ENCODE data around the gene HOXA7. TPM values are rescaled to one million over a fixed set of nuclear protein-coding genes. Genes with fewer than 3 reads are reported as not detected.

The HOXA7 gene
- total RNA-seq, 2 donors from 2014 or later: 0.28 to 0.54 TPM

DNA sequence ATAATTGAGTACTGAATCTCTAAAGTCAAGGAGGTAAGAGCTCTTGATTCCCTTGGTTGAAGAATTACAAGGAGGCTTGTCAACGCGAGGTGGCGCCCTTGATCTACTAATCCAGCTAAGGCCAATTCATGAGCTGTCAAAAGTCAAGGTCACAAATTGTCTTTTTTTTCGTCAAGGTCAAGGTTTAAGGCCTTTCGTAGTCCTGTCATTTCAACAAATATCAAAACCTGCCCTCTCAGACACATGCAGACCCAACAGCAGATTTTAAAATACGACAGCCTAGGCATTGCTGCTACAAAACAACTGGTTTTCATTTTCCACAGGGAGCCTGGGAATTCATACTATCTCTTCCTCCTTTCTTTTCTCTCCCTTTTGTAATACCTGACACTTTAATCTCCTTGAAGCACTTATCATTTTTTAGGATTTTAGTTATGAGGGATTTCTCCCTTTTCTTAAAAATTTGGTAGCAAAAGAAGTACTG, 39.9 kb upstream of the HOXA7 start:
- H3K27ac ChIP-seq: no peak overlapping the region
- DNase-seq (ENCODE audit: low spot score) (peak; percentile 58), ATAC-seq (ENCODE audit: insufficient number of reproducible peaks, low FRiP score, low read depth) (no peak)
- TF ChIP-seq, protein P1, sequence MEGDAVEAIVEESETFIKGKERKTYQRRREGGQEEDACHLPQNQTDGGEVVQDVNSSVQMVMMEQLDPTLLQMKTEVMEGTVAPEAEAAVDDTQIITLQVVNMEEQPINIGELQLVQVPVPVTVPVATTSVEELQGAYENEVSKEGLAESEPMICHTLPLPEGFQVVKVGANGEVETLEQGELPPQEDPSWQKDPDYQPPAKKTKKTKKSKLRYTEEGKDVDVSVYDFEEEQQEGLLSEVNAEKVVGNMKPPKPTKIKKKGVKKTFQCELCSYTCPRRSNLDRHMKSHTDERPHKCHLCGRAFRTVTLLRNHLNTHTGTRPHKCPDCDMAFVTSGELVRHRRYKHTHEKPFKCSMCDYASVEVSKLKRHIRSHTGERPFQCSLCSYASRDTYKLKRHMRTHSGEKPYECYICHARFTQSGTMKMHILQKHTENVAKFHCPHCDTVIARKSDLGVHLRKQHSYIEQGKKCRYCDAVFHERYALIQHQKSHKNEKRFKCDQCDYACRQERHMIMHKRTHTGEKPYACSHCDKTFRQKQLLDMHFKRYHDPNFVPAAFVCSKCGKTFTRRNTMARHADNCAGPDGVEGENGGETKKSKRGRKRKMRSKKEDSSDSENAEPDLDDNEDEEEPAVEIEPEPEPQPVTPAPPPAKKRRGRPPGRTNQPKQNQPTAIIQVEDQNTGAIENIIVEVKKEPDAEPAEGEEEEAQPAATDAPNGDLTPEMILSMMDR (IDR thresholded peaks at IDR 0.05): peak; percentile 71
- no peaks in the 10 kb centered on the region for H3K9me3 ChIP-seq
- no peak overlapping the region for H3K4me3 ChIP-seq
- H3K36me3 ChIP-seq: no peaks in the 10 kb centered on the region
- peaks cover 69% of the 10 kb centered on the region for H3K27me3 ChIP-seq (replicated peaks; ENCODE audit: insufficient read depth)
- H3K4me1 ChIP-seq (ENCODE audit: control insufficient read depth in 1 of 2, low read depth in 2 of 2): peaks cover 21 to 35% of the 10 kb centered on the region in 2 donors

DNA sequence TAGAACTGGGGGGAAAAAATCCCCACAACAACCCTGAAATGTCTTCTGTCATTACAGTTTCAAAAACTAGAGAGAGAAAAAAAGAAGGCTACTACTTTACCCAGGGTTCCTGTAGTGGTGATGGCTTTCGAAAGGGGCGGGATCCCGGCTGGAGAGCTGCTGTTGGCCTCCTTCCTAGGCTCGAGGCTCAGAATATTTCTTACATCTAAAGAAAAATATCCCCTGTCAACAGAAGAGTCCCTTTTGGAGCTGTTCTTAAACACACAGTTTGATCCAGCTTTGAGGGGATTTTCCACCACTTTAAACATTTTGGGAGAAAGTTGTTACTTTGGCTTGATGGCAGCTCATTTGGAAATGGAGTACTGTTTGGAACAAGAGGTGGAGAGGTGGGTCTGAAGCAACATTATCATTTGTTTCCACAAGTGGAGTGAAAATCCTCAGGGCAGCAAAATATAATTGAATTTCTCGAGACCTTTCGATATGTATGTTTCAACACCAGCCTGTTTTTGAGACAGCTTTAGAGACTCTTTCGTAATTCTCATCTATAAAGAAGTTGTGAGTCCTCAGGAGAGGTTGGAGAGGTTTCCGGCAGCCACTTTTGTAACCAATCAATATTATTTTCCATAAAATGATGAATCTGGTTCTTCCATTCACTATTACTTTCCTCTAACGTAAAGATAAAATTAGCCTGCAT, 38.4 kb upstream of the HOXA7 start:
- Histone ChIP-seq H3K27me3 (replicated peaks; ENCODE audit: insufficient read depth) (peaks cover 60% of the 10 kb centered on the region), H3K4me3 (no peak overlapping the region)
- no peak for DNase-seq (ENCODE audit: low spot score)

DNA sequence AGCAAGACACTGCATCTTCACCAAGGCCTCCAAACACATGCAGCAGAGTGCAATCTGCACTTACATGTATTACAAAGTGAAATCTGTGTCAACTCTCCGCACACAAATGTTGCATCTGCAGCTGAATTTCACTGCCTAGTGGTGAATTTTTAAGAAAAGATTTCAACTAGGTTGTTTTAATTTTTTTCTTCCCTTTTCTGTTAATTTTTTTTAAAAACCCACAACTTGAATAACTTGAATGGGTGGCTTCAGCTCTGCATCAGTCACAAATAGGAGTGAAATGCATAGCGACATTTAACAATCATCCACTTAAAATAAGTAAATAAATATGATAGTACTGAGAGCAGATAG, 37.5 kb upstream of the HOXA7 start:
- ATAC-seq (ENCODE audit: insufficient number of reproducible peaks, low FRiP score, low read depth): no peak
- Histone ChIP-seq H3K4me3 (no peak overlapping the region), H3K4me1 (ENCODE audit: control insufficient read depth in 1 of 2, low read depth in 2 of 2) (peaks cover 13 to 18% of the 10 kb centered on the region in 2 donors), H3K27me3 (replicated peaks; ENCODE audit: insufficient read depth) (peaks cover 59% of the 10 kb centered on the region), H3K36me3 (no peaks in the 10 kb centered on the region), H3K27ac (no peak overlapping the region), H3K9me3 (no peaks in the 10 kb centered on the region)
- no peak for DNase-seq (ENCODE audit: low spot score)
- TF ChIP-seq, protein P1 (IDR thresholded peaks at IDR 0.05): no peak

More for the DNA sequence above, 38.4 kb upstream of the HOXA7 start:
- TF ChIP-seq, protein P1 (IDR thresholded peaks at IDR 0.05): no peak
- ATAC-seq (ENCODE audit: insufficient number of reproducible peaks, low FRiP score, low read depth): no peak
- Histone ChIP-seq H3K36me3 (no peaks in the 10 kb centered on the region), H3K9me3 (no peaks in the 10 kb centered on the region), H3K4me1 (ENCODE audit: control insufficient read depth in 1 of 2, low read depth in 2 of 2) (peaks cover 11 to 20% of the 10 kb centered on the region in 2 donors), H3K27ac (no peak overlapping the region)

DNA sequence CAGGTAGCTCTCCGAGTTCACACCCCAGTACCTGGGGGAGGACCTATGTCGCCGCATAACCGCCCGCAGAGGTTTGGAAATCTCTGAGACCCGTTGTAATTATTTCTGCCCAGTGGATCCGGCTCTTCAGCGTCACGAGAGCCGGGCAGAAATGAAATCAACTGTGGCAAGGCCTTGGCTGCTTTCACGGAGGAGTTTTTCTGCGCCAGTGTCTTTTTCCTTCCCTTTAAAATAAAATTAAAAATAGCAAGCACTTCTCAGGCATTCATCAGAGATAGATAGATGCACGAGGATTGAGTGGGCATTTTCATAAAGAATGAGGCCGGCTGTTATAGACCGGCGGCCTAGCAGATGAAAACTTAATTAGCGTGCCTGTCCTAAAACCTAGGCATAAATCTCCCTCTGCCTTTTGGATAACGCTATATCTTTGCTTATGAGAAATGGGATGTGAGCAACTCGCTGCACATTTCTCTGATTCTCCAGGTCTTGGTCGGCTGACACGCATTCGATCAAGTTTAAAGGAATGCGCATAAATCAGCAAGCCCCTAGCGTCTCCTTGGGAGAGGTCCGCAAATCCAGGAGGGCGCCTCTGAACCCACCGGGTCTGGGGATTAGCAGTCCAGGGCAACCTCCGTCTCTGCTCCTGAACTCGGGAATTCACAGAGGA, 37.0 kb upstream of the HOXA7 start:
- ATAC-seq (ENCODE audit: insufficient number of reproducible peaks, low FRiP score, low read depth): no peak
- no peak overlapping the region for H3K27ac ChIP-seq
- TF ChIP-seq, protein P1 (IDR thresholded peaks at IDR 0.05): no peak
- H3K36me3 ChIP-seq: no peaks in the 10 kb centered on the region
- peaks cover 16 to 21% of the 10 kb centered on the region in 2 donors for H3K4me1 ChIP-seq (ENCODE audit: control insufficient read depth in 1 of 2, low read depth in 2 of 2)
- H3K9me3 ChIP-seq: no peaks in the 10 kb centered on the region
- peaks cover 54% of the 10 kb centered on the region for H3K27me3 ChIP-seq (replicated peaks; ENCODE audit: insufficient read depth)
- peak overlapping the region; percentile 53 for H3K4me3 ChIP-seq
- DNase-seq (ENCODE audit: low spot score): no peak

DNA sequence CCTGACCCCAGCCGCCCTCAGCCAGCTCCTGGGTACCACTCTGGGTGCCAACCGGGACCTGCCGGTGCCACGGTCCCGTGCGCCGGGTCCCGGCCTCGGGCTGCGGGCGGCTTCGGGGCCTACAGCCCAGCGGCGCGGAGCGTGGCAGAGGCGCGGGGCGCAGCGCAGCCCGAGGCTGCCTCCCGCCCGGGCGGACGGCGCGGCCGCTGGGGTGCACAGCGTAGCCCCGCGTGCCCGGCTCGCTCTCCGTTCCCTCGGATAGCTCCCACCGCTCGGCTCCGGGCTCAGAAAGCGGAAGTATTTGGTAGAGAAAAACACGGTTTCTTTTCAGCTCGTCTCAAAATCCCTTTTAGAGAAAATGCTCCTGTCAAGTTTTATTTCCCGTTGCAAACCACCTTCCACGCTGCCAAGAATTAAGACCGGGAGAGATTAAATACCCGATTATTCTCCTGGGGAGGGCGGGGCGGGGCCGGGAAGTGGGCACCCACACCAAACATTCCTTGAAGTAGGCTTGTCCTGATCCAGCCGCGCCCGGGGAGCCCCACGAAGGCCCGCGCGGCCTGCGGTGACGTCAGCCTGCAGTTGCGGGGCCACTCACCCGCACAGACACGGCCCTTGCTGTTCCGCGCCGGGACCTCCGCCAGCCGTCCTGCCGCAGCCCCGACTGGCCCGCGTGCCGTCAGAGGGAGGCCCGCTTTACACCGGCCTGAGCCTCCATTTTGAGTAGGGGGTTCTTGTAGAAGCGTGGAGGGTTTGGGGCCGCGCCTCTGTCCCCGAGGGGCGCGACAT, 36.3 kb upstream of the HOXA7 start:
- H3K9me3 ChIP-seq: no peaks in the 10 kb centered on the region
- peaks cover 22 to 28% of the 10 kb centered on the region in 2 donors for H3K4me1 ChIP-seq (ENCODE audit: control insufficient read depth in 1 of 2, low read depth in 2 of 2)
- H3K27ac ChIP-seq: no peak overlapping the region
- H3K4me3 ChIP-seq: peak overlapping the region; percentile 53
- H3K36me3 ChIP-seq: no peaks in the 10 kb centered on the region
- peaks cover 53% of the 10 kb centered on the region for H3K27me3 ChIP-seq (replicated peaks; ENCODE audit: insufficient read depth)
- DNase-seq (ENCODE audit: low spot score): no peak
- TF ChIP-seq, protein P1 (IDR thresholded peaks at IDR 0.05): no peak
- ATAC-seq (ENCODE audit: insufficient number of reproducible peaks, low FRiP score, low read depth): no peak
